Trophoblast cell (in vitro differentiated cells and primary cell): ENCODE measurements around the gene USP27X.
A peak's percentile ranks its signal among the peaks of the same experiment; 100 is the strongest.

ENCODE experiments used
- DNase-seq, 2 donors: peaks; one replicate each; pipeline ENCODE4 v3.0.0-alpha.2; 2016
- H2AFZ ChIP-seq: 2 replicates; pipeline ENCODE4 v1.6.1; 2013; ENCODE audit warnings: low read length, moderate library complexity, mild to moderate bottlenecking; ENCODE audit not compliant: insufficient read depth, poor library complexity
- H2AK5ac ChIP-seq: 2 replicates; pipeline ENCODE4 v1.6.1; 2013; ENCODE audit warnings: mild to moderate bottlenecking, low read length
- H2BK120ac ChIP-seq: 2 replicates; pipeline ENCODE4 v1.6.1; 2013; ENCODE audit warnings: low read length, mild to moderate bottlenecking, moderate library complexity; ENCODE audit not compliant: insufficient read depth, poor library complexity
- H2BK12ac ChIP-seq: 2 replicates; pipeline ENCODE4 v1.6.1; 2013; ENCODE audit warnings: mild to moderate bottlenecking, low read length, moderate library complexity
- H2BK5ac ChIP-seq: 2 replicates; pipeline ENCODE4 v1.6.1; 2013; ENCODE audit warnings: low read length, low read depth, moderate library complexity, mild to moderate bottlenecking; ENCODE audit not compliant: poor library complexity
- H3K14ac ChIP-seq: 2 replicates; pipeline ENCODE4 v1.6.1; 2013; ENCODE audit warnings: mild to moderate bottlenecking, low read length
- H3K18ac ChIP-seq: 2 replicates; pipeline ENCODE4 v1.6.1; 2013; ENCODE audit warnings: mild to moderate bottlenecking, low read length
- H3K23ac ChIP-seq: 2 replicates; pipeline ENCODE4 v1.6.1; 2013; ENCODE audit warnings: low read length
- H3K27ac ChIP-seq: 2 replicates; pipeline ENCODE4 v1.5.1; 2013; ENCODE audit warnings: low read depth, mild to moderate bottlenecking, inconsistent platforms, low read length, moderate library complexity
- H3K27me3 ChIP-seq: 2 replicates; pipeline ENCODE4 v1.6.1; 2013; ENCODE audit warnings: inconsistent platforms, mild to moderate bottlenecking, low read length, moderate library complexity; ENCODE audit not compliant: insufficient read depth
- H3K36me3 ChIP-seq, 2 experiments: 1 replicate in 1 of 2; 2 replicates in 1 of 2; pipeline ENCODE4 v1.6.1; 2013; ENCODE audit warnings: low read length in 2 of 2, mild to moderate bottlenecking in 2 of 2, moderate library complexity in 1 of 2; ENCODE audit not compliant: insufficient read depth in 2 of 2, control insufficient read depth in 1 of 2
- H3K4ac ChIP-seq: 2 replicates; pipeline ENCODE4 v1.6.1; 2013; ENCODE audit warnings: low read depth, mild to moderate bottlenecking, low read length, moderate library complexity
- H3K4me1 ChIP-seq, 2 experiments: 1 replicate in 1 of 2; 2 replicates in 1 of 2; pipeline ENCODE4 v1.6.1; 2013; ENCODE audit warnings: low read length in 2 of 2, mild to moderate bottlenecking in 2 of 2, moderate library complexity in 1 of 2; ENCODE audit not compliant: insufficient read depth in 2 of 2, control insufficient read depth in 1 of 2
- H3K4me2 ChIP-seq: 2 replicates; pipeline ENCODE4 v1.6.1; 2013; ENCODE audit warnings: inconsistent platforms, mild to moderate bottlenecking, low read length, moderate library complexity
- H3K4me3 ChIP-seq: 2 replicates; pipeline ENCODE4 v1.5.1; 2013; ENCODE audit warnings: mild to moderate bottlenecking, low read depth, low read length, inconsistent platforms
- H3K79me1 ChIP-seq: one replicate; pipeline ENCODE4 v1.6.1; 2013; ENCODE audit warnings: low read length
- H3K79me2 ChIP-seq: 2 replicates; pipeline ENCODE4 v1.6.1; 2013; ENCODE audit warnings: low read length, mild to moderate bottlenecking; ENCODE audit not compliant: control insufficient read depth, insufficient read depth, poor library complexity
- H3K9ac ChIP-seq: 2 replicates; pipeline ENCODE4 v1.6.1; 2013; ENCODE audit warnings: mild to moderate bottlenecking, low read length
- H3K9me3 ChIP-seq: 2 replicates; pipeline ENCODE4 v1.6.1; 2013; ENCODE audit warnings: low read depth, mild to moderate bottlenecking, control low read depth, inconsistent platforms, low read length; ENCODE audit not compliant: insufficient read depth
- H4K12ac ChIP-seq: 2 replicates; pipeline ENCODE4 v1.6.1; 2013; ENCODE audit warnings: low read depth, mild to moderate bottlenecking, low read length, moderate library complexity
- H4K8ac ChIP-seq: 2 replicates; pipeline ENCODE4 v1.6.1; 2013; ENCODE audit warnings: low read depth, mild to moderate bottlenecking, low read length, moderate library complexity
- H4K91ac ChIP-seq: one replicate; pipeline ENCODE4 v1.6.1; 2013; ENCODE audit warnings: low read depth, mild to moderate bottlenecking, low read length, moderate library complexity
- WGBS: extraction: QIAGEN DNeasy Blood & Tissue Kit; methylation state at CpG from one replicate; pipeline ENCODE4 v1.1.7; 2013; ENCODE audit warnings: missing lambda C conversion rate; ENCODE audit not compliant: insufficient read length, insufficient coverage; ENCODE audit errors: extremely low coverage; 5-methylcytosine and 5-hydroxymethylcytosine counted together

Gene USP27X

DNA sequence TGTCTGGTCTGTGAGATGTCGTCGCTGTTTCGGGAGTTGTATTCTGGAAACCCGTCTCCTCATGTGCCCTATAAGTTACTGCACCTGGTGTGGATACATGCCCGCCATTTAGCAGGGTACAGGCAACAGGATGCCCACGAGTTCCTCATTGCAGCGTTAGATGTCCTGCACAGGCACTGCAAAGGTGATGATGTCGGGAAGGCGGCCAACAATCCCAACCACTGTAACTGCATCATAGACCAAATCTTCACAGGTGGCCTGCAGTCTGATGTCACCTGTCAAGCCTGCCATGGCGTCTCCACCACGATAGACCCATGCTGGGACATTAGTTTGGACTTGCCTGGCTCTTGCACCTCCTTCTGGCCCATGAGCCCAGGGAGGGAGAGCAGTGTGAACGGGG is 1.4 kb downstream of the USP27X start:
- Histone ChIP-seq H2BK5ac (no peak overlapping the region), H3K79me2 (no peaks in the 10 kb centered on the region), H4K8ac (no peak overlapping the region), H4K91ac (no peak overlapping the region), H3K4ac (no peak overlapping the region), H3K9ac (no peak overlapping the region), H2AK5ac (no peak overlapping the region), H2AFZ (no peak overlapping the region), H3K9me3 (no peaks in the 10 kb centered on the region), H4K12ac (no peak overlapping the region), H3K36me3 (peaks cover 0 to 9% of the 10 kb centered on the region in 2 experiments), H3K4me1 (peaks cover 2 to 8% of the 10 kb centered on the region in 2 experiments), H3K4me3 (no peak overlapping the region), H3K18ac (no peak overlapping the region), H3K79me1 (peaks cover 6% of the 10 kb centered on the region), H3K14ac (no peak overlapping the region), H2BK12ac (no peak overlapping the region), H3K4me2 (no peak overlapping the region), H3K27me3 (no peaks in the 10 kb centered on the region), H3K23ac (no peak overlapping the region), H2BK120ac (no peak overlapping the region), H3K27ac (no peak overlapping the region)
- DNase-seq = no peak
- no CpG with 5 or more reads among the region's 12 CpGs for WGBS

DNA sequence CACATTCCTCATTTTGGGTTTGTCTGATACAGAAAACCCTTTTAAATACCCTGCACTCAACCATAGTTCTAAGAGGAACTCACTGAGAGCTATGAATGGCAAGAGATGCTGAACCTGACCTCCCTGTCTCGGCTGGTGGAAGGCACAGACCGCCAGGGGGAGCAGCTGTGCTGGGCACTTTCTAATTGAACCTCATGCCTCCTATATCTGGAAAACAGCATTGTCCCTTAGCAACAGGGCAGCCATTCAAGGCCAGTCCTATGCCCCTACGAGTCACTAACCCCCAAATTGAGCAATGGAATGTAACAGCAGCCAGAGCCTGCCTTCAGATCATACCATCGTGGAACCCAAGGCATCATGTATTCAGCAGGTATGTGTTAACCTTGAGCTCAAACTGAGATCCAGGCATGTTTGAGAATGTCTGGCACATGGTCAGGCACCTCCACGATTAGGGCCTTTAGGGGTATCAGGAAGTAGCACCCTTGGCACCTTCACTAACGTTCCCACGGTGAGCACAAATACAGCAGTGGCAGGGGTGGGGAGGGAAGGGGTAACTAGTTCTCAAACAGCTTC is 5.1 kb downstream of the USP27X start:
- Histone ChIP-seq H3K9me3 (no peaks in the 10 kb centered on the region), H3K18ac (no peak overlapping the region), H2AK5ac (no peak overlapping the region)

DNA sequence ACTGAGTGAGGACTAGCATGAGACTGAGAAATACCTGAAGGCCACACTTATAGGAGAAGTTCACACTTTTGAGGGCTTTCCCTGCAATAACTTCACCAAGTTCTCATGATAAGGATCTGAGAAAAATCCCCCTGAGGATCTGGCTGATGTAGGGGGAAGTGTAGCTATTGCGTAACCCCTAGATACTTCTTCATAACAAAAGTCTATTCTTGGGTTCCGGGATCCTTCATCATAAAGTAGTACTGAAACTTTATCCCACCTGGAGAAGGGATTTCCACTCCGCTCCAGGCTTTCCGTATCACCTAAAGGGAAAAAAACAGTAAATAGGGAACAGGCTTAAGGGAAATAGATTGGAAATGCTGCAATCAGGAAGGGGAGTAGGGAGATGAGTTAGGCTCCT is 13.3 kb downstream of the USP27X start:
- WGBS = no CpG with 5 or more reads among the region's 4 CpGs

More for the DNA sequence above, 5.1 kb downstream of the USP27X start:
- Histone ChIP-seq H3K9ac (no peak overlapping the region), H3K36me3 (peaks cover 0 to 9% of the 10 kb centered on the region in 2 experiments), H3K27me3 (no peaks in the 10 kb centered on the region), H3K4me1 (peaks cover 0 to 8% of the 10 kb centered on the region in 2 experiments), H2AFZ (no peak overlapping the region), H3K4me3 (no peak overlapping the region), H3K4me2 (no peak overlapping the region), H4K12ac (no peak overlapping the region), H3K14ac (no peak overlapping the region), H2BK12ac (no peak overlapping the region), H3K79me1 (peaks cover 2% of the 10 kb centered on the region), H3K4ac (no peak overlapping the region), H2BK5ac (no peak overlapping the region), H4K8ac (no peak overlapping the region), H2BK120ac (no peak overlapping the region), H3K27ac (no peak overlapping the region), H3K23ac (no peak overlapping the region), H3K79me2 (no peaks in the 10 kb centered on the region), H4K91ac (no peak overlapping the region)
- no CpG with 5 or more reads among the region's 7 CpGs for WGBS
- DNase-seq = peak; percentile 35 to 72

DNA sequence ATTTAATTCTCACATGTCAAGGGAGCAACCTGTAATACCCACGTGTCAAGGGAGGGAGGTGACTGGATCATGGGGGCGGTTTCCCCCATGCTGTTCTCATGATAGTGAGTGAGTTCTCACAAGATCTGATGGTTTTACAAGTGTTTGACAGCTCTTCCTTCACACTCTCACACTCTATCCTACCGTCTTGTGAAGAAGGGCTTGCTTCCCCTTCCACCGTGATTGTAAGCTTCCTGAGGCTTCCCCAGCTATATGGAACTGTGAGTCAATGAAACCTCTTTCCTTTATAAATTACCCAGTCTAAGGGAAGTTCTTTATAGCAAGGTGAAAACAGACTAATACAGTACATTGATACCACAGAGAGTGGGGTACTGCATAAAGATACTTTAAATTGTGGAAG is 17.7 kb downstream of the USP27X start:
- Histone ChIP-seq H2AK5ac (no peak overlapping the region), H4K8ac (no peak overlapping the region), H3K9ac (no peak overlapping the region), H2BK12ac (no peak overlapping the region), H4K91ac (no peak overlapping the region), H3K23ac (no peak overlapping the region), H3K79me1 (no peaks in the 10 kb centered on the region), H3K27ac (no peak overlapping the region), H2BK5ac (no peak overlapping the region), H3K14ac (no peak overlapping the region), H2BK120ac (no peak overlapping the region), H3K27me3 (no peaks in the 10 kb centered on the region), H3K18ac (no peak overlapping the region), H3K4ac (no peak overlapping the region), H2AFZ (no peak overlapping the region), H4K12ac (no peak overlapping the region), H3K4me3 (no peak overlapping the region), H3K79me2 (no peaks in the 10 kb centered on the region), H3K9me3 (peaks cover 3% of the 10 kb centered on the region), H3K36me3 (no peaks in the 10 kb centered on the region), H3K4me2 (no peak overlapping the region), H3K4me1 (no peaks in the 10 kb centered on the region)
- no CpG with 5 or more reads among the region's 4 CpGs for WGBS
- DNase-seq = no peak

More for the DNA sequence above, 13.3 kb downstream of the USP27X start:
- Histone ChIP-seq H2BK5ac (no peak overlapping the region), H3K4me3 (no peak overlapping the region), H3K9ac (no peak overlapping the region), H3K23ac (no peak overlapping the region), H2BK120ac (no peak overlapping the region), H2AK5ac (no peak overlapping the region), H3K27me3 (no peaks in the 10 kb centered on the region), H3K14ac (no peak overlapping the region), H2BK12ac (no peak overlapping the region), H4K12ac (no peak overlapping the region), H3K9me3 (no peaks in the 10 kb centered on the region), H3K4me2 (no peak overlapping the region), H3K4me1 (no peaks in the 10 kb centered on the region), H3K79me2 (no peaks in the 10 kb centered on the region), H3K27ac (no peak overlapping the region), H4K8ac (no peak overlapping the region), H4K91ac (no peak overlapping the region), H3K4ac (no peak overlapping the region), H3K79me1 (no peaks in the 10 kb centered on the region), H3K36me3 (no peaks in the 10 kb centered on the region), H2AFZ (no peak overlapping the region), H3K18ac (no peak overlapping the region)
- no peak for DNase-seq
